Stimulated activated CD8-positive, alpha-beta memory T cell treated with anti-CD3 and anti-CD28 coated beads, Interleukin-15, amount 100 ng/mL, for 1 hour (primary cell): ENCODE data around the gene NAA80.
A peak's percentile ranks its signal among the peaks of the same experiment; 100 is the strongest.

Experiments used
- DNase-seq: peaks from one replicate; pipeline ENCODE4 v3.0.0-alpha.2; 2020; ENCODE audit warnings: low read depth

NAA80 gene

DNA sequence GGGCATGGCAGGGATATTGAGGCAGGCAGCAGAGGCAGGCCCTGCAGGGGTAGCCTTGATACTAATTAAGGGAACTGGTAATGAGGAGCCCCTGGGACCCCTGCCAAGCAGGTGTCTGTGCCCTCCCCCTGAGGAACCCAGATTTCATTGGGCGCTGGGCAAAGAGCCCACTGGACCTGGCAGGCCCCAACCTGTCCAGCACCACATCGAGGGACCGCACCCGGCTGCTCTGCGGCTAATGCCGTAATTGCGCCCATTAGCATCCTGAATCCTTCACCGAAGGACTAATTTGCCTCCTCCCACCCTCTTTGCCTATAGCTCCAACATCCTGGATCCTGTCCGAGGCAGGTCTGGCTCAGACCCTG is 44.0 kb downstream of the NAA80 start:
- no peak for DNase-seq

DNA sequence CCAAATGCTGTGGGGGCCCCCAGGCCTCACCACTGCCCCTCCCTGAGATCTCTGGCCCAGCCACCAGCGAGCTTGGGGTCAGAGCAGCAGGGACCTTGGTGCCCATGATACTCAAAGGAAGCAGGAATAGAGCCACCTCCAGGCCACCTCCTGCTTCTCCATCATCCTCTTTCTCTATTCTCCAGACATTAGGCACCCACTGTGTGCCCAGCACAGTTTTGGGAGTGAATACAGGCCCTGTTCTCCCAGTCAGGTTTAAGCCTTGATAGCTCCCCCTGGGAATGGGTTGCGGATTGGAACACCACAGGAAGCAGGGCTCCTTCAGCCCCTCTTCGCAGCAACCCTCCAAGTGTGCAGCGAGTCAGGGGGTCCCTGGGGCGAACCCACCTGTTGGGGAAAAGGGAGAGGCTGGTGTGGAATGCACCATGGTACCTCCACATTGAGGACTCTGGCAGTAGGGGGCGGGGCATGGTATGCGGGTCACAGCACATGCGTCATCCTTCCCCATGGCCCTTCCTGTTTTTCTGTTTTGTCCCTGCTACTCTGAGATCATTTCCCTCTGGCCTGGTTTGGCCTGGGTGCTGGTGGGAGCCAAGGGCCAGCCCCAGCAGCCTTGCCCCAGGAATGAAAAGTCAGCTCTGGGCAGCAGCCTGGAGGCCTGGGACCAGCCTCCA is 44.5 kb downstream of the NAA80 start:
- DNase-seq, result no peak

DNA sequence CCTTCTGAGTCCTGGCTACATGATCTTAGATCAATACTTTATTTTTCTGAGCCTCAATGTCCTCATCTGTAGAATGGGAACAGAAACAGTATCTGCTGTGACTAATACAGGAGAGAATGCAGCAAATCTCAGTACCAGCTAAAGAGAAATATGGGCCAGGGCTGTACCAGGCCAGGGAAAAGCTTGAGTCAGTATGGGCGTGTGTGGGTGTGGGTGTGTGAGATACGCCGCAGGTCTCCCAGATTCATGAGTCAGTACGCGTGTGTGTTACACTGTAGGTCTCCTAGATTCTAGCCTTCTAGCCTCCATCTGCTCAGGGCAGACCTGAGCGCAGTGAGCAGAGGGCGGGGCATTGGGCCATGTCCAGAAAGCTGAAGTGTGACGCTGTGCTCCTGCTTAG is 48.0 kb downstream of the NAA80 start:
- no peak for DNase-seq

DNA sequence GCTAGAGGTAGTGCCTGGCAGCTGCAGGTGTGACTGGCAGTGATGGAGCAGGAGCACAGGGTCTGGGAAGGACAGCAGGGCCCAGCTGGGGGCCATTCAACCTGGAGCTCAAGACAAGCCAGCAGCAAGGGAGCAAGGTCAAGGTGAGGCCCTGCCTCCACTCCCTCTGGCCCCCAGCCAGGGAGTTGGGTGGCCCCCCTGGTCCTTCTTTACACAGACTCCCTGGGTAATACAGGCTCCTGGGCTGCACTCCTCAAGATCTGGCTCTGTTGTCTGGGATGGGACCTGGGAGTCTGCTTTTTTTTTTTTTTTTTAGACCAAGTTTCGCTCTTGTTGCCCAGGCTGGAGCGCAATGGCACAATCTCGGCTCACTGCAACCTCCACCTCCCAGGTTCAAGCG is 48.7 kb downstream of the NAA80 start:
- DNase-seq, result no peak

DNA sequence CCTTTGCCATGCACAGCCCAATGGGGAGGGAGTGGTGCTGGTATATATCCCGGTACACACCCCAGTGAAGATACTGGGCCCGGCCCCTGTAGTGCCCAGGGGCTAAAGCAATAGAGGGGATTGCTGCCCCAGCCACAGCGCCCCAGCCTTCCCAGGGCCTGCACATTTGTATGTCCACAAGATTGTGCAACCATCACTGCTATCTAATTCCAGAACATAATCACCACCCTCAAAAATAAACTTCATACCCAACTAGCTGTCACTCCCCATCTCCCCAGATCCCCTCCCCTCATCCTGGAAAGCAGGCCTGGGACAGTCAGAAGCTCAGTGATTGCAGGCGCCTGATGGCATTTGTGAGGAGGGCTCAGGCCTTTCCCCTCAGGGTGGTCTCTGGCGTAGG is 49.7 kb downstream of the NAA80 start:
- no peak for DNase-seq

DNA sequence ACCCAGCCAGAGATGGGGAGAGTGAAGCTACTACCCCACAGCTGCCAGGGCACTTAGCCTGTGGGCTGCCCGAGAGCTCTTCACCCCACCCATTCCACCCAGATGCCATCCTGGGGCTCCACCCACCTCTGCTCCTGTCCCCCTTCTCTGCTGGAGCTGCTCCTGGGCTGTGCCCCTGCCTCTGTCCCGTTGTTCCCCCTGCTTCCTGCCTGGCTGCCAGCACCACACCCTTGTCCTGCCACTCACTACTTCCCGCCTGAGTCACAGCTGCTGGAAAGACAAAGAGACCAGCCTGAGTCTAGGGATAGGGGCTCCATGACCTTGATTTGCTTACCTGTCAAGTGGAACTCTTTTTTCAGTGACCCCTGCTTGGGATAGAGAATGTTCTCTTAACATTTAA is 50.8 kb downstream of the NAA80 start:
- no peak for DNase-seq

DNA sequence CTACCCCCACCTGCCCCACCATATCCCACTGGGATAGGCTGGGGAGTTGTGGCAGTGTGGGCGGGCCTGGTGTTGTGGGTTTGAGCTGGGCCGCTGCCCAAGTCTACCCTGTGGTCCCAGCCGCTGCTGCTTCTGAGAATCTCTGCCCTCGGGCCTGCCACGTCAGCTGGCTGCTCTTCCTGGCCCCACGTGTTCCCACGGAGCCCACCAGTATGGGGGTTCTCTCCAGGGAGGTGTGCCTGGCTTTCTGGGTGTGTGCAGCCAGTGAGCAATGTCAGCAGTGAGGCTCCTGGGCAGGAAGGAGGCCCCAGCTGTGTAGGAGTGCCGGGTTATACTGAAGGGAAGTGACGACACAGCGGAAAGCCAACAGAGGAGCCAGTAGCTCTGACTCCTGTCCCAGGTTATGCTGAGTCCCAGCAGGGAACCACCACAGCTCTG is 52.7 kb downstream of the NAA80 start:
- peak; percentile 54 for DNase-seq
